ENCODE data around the gene ELMO3.

- TF ChIP-seq CTCF (IDR thresholded peaks at IDR 0.05) (no peak), EP300 (IDR thresholded peaks at IDR 0.05) (no peak)
Measured at GRCh38 chr16:67200491-67200890, 1.6 kb downstream of the ELMO3 start.

Measured in ovary (tissue), 3 donors.